HG03095 (cell line): ENCODE data around the gene EVI2A.

Experiments
- ATAC-seq: cut with Tn5 transposase; IDR thresholded peaks from one replicate; pipeline ENCODE4 v1.9.1; 2021; ENCODE audit warnings: moderate library complexity; ENCODE audit not compliant: unreplicated experiment

Gene EVI2A

DNA sequence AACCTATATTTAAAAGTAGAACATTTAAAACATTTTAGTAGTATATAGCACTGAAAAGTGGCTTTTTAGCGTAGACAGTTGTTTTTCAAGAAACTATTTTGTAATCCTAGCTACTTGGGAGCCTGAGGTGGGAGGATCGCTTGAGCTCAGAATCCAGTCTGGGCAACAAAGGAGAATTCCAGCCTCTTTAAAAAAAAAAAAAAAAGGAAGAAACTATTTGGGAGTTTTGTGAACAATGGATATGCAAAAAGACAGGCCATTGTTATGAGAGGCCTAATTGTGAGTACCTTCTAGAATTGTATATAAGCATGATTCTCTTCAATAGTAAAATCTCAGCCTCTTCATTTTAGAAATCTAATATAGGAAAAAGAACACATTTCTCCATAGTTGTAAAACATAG is 42.0 kb downstream of the EVI2A start:
- ATAC-seq = no peak

DNA sequence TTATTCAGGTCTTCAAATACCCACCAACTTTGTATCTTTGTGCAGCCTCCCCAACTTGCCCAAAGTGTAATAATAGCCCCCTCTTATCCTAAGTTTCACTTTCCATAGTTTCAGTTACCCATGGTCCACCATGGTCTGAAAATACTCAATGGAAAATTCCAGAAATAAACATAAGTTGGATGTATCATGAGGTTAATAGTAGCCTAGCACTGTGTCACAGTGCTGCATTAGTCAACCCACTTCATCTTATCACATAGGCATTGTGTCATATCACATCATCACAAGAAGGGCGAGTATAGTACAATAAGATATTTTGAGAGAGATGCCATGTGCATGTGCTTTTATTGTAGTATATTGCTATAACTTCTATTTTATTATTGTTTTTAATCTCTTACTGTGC is 46.3 kb downstream of the EVI2A start:
- no peak for ATAC-seq

DNA sequence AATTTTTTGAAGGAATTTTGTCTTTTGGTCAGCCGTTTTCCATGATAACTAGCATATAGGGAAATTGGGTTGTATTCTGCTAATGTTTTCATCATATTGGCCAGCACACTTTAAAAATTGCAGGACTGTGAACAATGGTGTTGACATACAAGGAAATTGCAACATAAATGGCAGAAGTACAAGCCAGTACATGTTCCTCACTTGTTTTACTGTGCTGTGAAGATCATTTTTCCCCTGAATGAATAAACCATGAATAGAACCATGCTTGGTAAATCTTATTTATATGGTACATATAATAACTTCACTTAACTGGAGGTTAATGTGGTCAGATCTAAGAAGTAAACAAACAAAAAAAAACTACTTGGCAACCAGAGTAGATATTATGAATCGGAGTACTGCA is 47.2 kb downstream of the EVI2A start:
- no peak for ATAC-seq

DNA sequence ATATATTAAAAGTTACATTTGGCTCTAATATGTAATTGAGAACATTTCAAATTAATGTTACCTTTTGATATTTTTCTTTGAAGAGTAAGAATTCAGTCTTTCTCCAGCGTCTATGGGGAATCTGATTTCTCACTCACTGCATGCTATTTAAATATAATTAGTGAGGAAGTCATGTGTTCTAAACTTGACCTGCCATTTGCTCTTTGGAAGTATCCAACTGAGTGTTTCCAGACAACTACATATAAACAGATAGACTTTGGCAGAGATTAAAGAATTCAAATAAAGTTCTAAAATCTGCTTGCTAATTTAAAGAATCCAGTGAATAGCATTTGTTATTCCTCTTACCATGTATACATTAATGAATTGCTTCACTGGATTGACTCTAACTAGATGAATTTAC is 47.9 kb downstream of the EVI2A start:
- no peak for ATAC-seq

DNA sequence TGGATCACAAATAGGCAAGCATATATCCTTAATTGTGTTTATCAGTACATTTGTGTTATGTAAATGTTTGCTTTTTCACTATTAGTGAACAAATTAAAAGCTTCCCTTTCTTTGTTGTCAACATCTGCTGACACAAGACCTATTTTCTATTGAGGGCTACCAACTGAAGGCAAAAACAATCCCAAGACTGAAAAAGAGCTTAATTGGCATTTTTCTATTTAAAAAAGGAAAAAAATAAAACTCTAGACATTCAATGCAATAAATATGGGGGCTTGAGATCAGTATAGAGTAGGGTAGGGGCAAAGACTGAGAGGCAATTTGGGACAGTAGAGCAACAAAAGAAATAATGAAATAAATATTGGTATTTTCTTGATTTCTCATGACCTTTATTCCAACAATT is 48.6 kb downstream of the EVI2A start:
- ATAC-seq = no peak

DNA sequence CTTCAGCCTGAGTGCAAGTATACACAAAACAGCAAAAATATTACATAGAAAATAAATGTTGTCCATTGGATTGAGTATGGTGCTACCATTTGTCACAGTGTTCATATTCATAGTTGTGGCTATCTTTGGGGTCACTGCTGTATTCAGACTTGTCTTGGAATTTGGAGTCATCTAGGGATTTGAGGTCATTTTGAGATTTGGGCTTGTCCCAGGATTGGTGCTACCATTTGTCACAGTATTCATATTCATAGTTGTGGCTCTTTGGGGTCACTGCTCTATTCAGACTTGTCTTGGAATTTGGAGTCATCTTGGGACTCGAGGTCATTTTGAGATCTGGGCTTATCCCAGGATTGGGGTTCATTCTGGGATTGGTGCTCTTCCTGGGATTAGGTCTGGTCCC is 49.2 kb downstream of the EVI2A start:
- no peak for ATAC-seq

DNA sequence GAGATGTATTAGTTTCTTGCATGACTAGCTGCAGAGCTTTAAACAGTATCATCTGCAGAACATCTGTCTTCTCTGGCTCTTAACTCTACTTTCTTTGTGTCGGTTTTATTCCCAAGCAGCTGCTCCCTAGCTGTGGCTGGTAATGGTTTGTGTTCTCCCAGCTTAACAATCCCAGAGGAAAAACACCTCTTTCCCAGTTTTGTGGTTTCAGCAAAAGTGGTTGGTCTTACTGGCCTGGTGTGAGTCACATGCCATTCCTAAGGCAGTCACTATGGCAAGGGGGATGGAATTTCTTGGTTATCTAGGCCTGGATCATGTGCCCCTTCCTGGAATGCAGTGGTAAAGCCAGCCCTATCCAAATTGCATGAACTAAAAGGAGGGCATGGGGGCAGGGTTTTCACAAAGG is 51.8 kb downstream of the EVI2A start:
- ATAC-seq = no peak

DNA sequence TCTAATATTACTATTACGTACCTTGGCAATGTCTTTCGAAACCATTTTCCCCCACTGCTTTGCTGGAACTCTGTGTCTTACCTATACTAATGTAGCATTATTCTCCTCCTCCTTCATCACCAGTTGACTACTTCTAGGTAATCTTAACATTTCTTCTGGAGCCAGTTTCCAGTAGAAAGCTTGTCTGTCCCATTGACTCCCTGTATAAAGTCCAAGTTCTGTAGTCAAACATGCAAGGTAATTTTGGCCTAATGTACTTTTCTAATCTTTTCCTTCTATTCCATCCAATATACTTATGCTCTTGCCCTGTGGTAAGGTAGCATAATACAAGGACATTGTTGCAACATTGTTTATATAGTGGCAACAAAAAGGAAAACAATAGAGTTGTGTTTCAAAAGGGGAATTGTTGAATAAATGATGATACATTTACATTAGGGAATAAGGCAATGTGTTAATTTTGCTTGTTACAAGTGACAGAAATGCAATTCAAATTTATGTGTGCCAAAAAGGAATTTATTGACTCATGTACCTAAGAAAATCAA is 52.3 kb downstream of the EVI2A start:
- ATAC-seq = no peak
